HG02938 (cell line): ENCODE measurements around the gene TMEM232.

Experiments
- ATAC-seq: cut with Tn5 transposase; IDR thresholded peaks from one replicate; pipeline ENCODE4 v1.9.1; 2021; ENCODE audit warnings: mild to moderate bottlenecking, moderate library complexity; ENCODE audit not compliant: unreplicated experiment

TMEM232 gene

DNA sequence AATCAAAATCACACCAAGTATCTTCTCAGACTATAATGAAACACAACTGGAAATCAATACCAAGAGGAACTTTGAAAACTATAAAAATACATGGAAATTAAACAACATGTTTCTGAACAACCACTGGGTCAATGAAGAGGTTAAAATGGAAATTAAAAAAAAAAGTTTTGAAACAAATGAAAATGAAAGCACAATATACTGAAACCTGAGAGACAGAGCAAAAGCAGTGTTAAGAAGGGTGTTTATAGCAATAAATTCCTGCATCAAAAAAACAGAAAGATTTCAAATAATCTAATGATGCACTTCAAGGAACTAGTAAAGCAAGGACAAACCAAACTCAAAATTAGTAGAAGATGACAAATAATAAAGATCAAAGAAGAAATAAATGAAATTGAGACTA is 92.0 kb downstream of the TMEM232 start:
- ATAC-seq: no peak

DNA sequence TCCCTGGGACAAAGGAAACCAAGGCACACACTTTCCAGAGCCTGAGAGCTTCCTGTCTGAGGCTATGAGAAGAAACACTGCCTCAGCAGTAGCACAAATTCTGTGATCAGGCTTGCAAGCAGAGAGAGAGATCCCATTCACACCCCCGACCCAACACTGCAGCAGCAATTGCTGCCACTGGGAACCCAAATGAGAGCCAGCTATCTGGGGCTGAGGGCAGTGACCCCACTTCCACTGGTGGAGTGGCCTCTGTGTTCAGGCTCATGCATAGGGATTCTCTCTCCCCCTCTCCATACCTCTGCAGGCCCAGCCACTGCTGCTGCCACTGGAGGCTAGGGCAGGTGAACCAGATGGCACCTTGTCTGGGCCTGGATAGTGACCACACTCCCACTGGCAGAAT is 95.2 kb downstream of the TMEM232 start:
- no peak for ATAC-seq

DNA sequence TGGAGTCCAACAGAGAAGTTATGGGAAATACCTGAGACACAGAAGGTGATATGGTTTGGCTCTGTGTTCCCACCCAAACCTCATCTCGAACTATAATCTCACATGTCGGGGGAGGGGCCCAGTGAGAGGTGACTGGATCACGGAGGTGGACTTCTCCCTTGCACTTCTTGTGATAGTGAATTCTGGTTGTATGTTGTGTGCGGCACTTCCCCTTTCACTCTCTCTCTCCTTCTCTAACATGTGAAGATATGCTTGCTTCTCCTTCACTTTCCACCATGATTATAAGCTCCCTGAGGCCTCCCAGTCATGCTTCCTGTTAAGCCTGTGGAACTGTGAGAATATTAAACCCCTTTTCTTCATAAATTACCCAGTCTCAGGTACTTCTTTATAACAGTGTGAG is 96.1 kb downstream of the TMEM232 start:
- ATAC-seq: no peak

DNA sequence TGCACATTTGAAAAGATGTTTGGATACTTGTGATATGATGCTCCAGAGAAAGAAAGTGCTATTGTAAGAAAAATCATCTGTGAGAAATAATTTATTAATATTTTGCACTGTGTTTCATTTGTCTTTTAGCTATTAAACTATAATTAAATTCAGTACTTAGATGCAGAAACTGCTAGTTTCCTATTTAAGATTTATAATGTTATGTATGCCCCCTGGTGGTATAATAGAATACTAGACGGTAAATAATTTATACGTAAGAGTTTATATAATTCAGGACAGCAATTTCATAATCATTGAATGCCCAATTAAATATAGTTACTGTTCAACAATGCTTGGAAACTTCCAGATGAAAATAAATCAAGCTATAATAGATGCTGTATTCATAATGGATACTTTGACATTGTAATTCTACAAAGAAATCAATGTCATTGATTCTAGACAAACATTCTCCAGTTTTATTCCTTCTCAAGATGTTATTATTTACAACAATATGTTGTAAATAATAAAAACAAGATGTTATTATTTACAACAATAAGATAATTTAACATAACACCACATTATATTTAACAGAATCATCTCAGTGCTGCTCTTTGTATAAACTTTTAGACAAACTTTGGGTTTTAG is 101.0 kb downstream of the TMEM232 start:
- no peak for ATAC-seq

DNA sequence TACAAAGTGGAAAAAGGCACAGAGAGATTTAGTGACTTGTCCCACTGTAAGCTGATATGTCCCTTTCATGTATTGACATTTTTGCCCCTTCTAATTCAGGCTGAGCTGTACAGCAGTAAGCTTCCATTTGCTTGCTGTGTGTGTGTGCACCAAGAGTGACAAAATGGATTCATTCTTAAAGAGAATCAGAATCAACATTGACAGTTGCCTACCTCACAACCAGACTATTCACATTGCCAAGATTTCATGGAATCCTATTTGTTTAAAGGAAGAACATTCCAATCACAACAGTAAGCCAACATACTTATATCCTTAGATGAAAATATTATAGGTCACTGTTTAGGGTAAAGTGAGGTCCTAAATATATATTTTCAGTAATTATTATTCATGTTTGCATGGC is 102.6 kb downstream of the TMEM232 start:
- ATAC-seq: no peak

- no peak for ATAC-seq
These were observed 107.5 kb downstream of the TMEM232 start for GRCh38 chr5:110618941-110619340.

- ATAC-seq: no peak
These were observed 110.5 kb downstream of the TMEM232 start for GRCh38 chr5:110616009-110616408.

DNA sequence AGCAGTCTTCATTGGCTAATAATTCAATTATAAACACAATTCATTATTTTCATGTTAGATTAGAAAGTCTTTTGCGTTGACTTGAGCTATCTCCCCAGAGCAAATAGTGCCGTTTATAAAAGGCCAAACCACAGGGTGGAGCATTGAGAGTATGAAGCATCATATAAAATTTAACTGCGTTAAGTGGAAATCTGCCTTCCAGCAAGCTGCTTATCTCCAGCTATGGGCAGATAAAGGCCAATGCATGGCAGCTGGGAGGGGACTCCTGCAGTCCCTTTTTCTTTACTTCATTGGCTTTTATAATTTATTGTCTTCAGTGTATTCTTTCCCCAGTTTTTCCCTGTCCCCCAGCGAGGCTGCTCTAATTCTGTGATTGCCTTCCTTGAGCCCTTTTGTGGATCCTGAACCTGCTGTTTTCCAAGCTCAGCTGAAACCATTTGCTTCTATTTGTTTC is 113.7 kb downstream of the TMEM232 start:
- no peak for ATAC-seq

DNA sequence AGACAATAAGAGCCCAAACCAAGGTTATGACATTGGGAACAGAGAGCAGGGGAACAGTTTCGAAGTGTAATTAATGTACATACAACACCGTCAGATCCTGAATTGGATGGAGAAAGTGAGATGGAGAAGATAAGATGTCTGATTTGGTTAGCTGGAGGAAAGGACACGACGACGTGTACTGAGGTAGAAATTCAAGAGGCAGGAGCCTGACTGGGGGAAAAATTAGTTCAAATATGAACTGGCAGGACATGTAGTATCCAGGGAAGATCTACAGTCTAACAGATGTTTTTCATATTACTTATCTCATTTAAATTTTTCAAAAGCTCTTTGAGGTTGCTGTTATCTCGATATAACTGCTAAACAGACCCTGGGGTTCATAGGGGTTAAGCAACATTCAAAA is 114.7 kb downstream of the TMEM232 start:
- ATAC-seq: no peak

DNA sequence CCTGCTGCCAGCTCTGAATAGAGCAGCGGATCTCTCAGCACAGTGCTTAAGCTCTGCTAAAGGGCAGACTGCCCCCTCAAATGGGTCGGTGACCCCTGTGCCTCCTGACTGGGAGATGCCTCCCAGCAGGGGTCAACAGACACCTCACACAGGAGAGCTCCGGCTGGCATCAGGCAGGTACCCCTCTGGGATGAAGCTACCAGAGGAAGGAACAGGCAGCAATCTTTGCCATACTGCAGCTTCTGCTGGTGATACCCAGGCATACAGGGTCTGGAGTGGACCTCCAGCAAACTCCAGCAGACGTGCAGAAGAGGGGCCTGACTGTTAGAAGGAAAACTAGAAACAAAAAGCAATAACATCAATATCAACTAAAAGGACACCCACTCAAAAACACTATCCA is 131.6 kb downstream of the TMEM232 start:
- ATAC-seq: no peak

DNA sequence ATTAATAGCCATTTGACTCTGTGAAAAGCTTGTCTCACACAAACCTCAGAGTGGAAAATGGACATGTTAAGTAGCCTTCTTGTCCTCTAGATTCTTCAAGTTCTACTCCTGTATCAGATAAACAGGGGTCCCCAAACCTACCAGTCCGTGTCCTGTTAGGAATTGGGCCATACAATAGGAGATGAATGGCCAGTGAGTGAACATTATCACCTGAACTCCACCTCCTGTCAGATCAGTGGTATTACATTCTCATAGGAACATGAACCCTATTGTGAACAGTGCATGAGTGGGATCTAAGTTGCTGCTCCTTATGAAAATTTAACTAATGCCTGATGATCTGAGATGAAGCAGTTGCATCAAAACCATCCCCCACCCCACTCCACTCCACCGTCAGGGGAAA is 136.3 kb downstream of the TMEM232 start:
- ATAC-seq: peak; percentile 58

DNA sequence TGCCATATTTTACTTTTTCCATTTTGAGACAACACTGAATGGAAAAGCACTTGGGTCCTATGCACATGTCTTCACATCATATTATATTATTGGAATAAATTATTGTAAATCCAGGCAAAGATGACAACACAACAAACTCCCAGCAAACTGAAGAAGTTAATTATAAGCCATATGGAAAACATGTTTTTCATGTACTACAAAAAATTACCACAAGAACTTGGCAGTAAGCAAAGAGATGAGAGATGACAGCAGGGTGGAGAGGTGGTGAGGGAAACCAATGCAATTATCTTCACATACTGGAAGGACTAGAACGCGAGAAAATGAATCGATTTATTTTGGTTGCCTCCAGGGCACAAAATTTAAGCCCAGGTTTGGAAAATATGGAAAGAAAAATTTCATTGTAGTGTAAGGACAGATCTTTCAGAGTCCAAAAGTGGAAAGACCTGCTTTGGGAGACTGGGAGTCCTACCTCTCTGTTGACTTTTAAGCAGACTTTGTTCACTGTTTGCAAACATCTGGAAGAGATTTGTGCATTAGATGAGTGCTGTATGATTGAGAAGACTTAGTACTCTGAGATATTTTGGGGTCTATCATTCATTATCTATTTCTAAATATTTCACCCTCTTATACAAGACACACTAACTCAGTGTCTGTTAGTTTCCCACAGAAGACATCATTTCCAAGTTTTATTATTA is 138.0 kb downstream of the TMEM232 start:
- ATAC-seq: no peak

DNA sequence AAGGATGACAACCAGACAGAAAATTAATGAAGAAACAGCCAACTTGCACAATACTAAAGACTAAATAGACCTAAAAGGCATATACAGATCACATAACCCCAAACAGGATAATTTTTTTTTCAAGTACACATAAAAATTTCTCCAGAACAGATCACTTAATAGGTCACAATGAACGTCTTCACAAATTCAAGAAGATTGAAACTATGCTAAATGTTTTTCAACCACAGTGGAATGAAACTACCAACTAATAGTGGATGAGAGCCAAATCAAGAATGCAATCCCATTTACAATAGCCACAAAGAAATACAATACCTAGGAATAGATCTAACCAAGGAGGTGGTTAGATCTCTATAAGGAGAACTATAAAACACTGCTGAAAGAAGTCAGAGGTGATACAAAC is 145.8 kb downstream of the TMEM232 start:
- ATAC-seq: no peak

DNA sequence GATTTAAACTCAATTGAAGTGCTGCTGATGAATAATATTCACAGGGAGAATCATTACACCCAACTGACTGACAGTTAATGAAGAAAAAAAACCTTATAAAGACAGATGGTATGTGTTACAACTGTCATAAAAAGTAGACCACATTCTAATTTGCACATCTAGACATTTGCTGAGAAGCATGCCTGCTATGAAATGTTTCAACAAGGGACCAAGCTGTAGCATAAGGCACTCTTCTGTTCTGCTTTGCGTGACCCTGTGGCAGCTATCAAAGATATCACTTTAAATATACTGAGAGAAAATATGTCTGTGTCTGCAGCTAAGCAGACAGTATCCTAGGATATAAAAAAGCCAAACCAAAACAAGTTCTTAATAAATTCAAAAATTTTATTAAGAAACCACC is 153.7 kb downstream of the TMEM232 start:
- ATAC-seq: no peak

- ATAC-seq: no peak
These were observed 164.3 kb downstream of the TMEM232 start for GRCh38 chr5:110562191-110562590.

DNA sequence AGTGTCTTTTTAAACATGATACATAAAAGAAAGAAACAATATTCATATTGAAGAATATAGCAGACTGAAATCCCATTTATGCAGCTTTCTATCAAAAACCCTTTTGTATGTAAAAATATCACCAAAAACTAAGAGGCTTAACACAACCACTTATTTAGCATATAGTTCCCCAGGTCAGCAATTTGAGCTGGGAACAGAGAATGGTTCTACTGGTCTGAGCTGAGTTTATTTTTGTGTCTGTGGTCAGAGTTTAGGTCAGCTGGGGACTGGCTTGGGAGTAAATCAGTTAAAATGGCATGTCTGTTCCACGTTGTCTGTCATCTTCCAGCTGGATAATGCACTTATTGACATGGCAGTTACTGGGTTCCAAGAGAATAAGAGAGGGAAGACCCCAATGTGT is 165.0 kb downstream of the TMEM232 start:
- ATAC-seq: no peak

DNA sequence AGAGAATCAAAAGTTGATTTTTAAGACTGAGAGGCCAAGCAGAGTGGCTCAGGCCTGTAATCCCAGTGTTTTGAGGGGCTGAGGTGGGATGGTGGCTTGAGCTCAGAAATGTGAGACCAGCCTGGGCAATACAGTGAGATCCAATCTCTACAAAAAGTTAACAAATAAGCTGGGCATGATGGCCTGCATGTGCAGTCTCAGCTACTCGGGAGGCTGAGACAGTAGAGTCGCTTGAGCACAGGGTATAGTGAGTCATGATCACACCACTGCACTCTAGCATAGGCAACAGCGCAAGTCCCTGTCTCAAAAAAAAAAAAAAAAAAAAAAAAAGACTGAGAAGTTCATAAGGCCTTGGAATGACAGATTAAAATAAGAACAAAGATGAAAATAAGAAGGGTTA is 177.2 kb downstream of the TMEM232 start:
- ATAC-seq: no peak

GRCh38 chr5:110548171-110548570 is 178.3 kb downstream of the TMEM232 start:
- no peak for ATAC-seq

GRCh38 chr5:110547495-110547894 is 179.0 kb downstream of the TMEM232 start:
- ATAC-seq: no peak

- ATAC-seq: no peak
These were observed 180.8 kb downstream of the TMEM232 start for GRCh38 chr5:110545716-110546115.

GRCh38 chr5:110544603-110545002 is 181.9 kb downstream of the TMEM232 start:
- no peak for ATAC-seq

DNA sequence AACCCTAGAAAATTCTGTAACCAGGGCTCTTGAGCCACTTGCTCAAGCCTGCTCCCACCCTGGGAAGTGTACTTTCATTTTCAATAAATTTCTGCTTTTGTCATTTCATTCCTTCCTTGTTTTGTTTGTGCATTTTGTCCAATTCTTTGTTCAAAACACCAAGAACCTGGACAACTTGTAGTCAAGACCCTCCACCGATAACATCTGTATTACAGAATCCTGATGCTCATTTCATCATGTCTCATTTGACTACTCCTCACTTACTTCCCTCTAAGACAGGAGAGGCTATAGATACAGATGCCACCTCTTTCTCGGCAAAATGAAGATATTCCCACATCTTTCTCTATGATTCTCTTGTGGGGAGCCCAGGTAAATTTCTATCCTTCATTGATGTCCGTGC is 183.5 kb downstream of the TMEM232 start:
- ATAC-seq: no peak
